HepG2 (cell line): Measurements from ENCODE around the gene CD34.

Experiments used
- CEBPB ChIP-seq: IDR thresholded peaks from 2 replicates; pipeline ENCODE4 v1.6.1; 2011; ENCODE audit warnings: low read depth, low read length, improper control_type of control experiment, borderline replicate concordance
- CTCF ChIP-seq: sonication (generic); formaldehyde crosslinking; IDR thresholded peaks from 2 replicates; pipeline ENCODE4 v1.5.0; 2020; ENCODE audit warnings: mild to moderate bottlenecking, missing genetic modification reagents, moderate library complexity
- EP300 ChIP-seq, 3 experiments: sonication (generic) in 1 of 3; formaldehyde crosslinking in 1 of 3; IDR thresholded peaks; 2 replicates each; pipeline versions ENCODE4 v1.5.1 to v1.6.1; 2011 to 2020; ENCODE audit warnings: low read depth in 2 of 3, low read length in 2 of 3, borderline replicate concordance in 1 of 3, improper control_type of control experiment in 1 of 3, mild to moderate bottlenecking in 1 of 3, missing genetic modification reagents in 1 of 3, moderate library complexity in 1 of 3
- POLR2AphosphoS5 ChIP-seq: IDR thresholded peaks from 2 replicates; pipeline ENCODE4 v1.6.1; 2012; ENCODE audit warnings: low read depth, low read length
- ZFYVE20 ChIP-seq: sonication (generic); formaldehyde crosslinking; IDR thresholded peaks from 2 replicates; pipeline ENCODE4 v1.8.0; 2023; ENCODE audit warnings: low read depth, mild to moderate bottlenecking, moderate library complexity, missing genetic modification reagents, borderline replicate concordance
- ZGPAT ChIP-seq: IDR thresholded peaks from 2 replicates; pipeline ENCODE4 v1.6.1; 2016; ENCODE audit warnings: mild to moderate bottlenecking
- ZNF777 ChIP-seq: sonication (generic); formaldehyde crosslinking; IDR thresholded peaks from 2 replicates; pipeline ENCODE4 v1.4.0; 2020; ENCODE audit warnings: missing genetic modification reagents
- ZNF780A ChIP-seq: sonication (generic); formaldehyde crosslinking; IDR thresholded peaks from 2 replicates; pipeline ENCODE4 v1.8.0; 2022; ENCODE audit warnings: mild to moderate bottlenecking, missing genetic modification reagents, moderate library complexity

GRCh38 chr1:207925210-207925609 lies 14.3 kb upstream of the CD34 start:
- TF ChIP-seq POLR2AphosphoS5, result no peak
- TF ChIP-seq EP300 (IDR thresholded peaks at IDR 0.05; ENCODE audit: low read depth in 2 of 2, low read length in 2 of 2), result no peak
- no peak for TF ChIP-seq EP300 (CRISPR knock-in tag; IDR thresholded peaks at IDR 0.05; ENCODE audit: borderline replicate concordance)
- TF ChIP-seq CTCF (CRISPR knock-in tag), result no peak
- no peak for TF ChIP-seq ZNF777 (CRISPR knock-in tag)
- no peak for TF ChIP-seq ZGPAT (CRISPR knock-in tag)
- no peak for TF ChIP-seq ZNF780A
- TF ChIP-seq ZFYVE20 (CRISPR knock-in tag), result no peak
- TF ChIP-seq CEBPB, result no peak
